Esophagus muscularis mucosa (tissue), 4 donors: ENCODE data around the gene RABL2A. TPM values are rescaled to one million over a fixed set of nuclear protein-coding genes. Genes with fewer than 3 reads are reported as not detected.

ENCODE experiments used
- DNase-seq: peaks from one replicate; pipeline ENCODE4 v3.0.0-alpha.2; 2017; ENCODE audit errors: extremely low spot score
- H3K27ac ChIP-seq, 4 donors: fragments of 200-600 bp; sonication (generic); replicated peaks in 1 of 4; 1 replicate in 3 of 4; 2 replicates in 1 of 4; pipeline ENCODE4 v1.5.1; 2016 to 2019; ENCODE audit warnings: mild to moderate bottlenecking in 1 of 4
- H3K27me3 ChIP-seq, 4 donors: fragments of 200-600 bp; sonication (generic); one replicate each; pipeline versions ENCODE4 v1.5.1 to v1.6.0; 2016 to 2019
- H3K36me3 ChIP-seq, 4 donors: fragments of 200-600 bp; sonication (generic); one replicate each; pipeline ENCODE4 v1.5.1; 2016 to 2019
- H3K4me1 ChIP-seq, 4 donors: fragments of 200-600 bp; sonication (generic); one replicate each; pipeline ENCODE4 v1.5.1; 2016 to 2019
- H3K4me3 ChIP-seq, 4 donors: fragments of 200-600 bp; sonication (generic); 1 replicate in 2 of 4; 2 replicates in 2 of 4; pipeline ENCODE4 v1.5.1; 2016 to 2019; ENCODE audit warnings: mild to moderate bottlenecking in 4 of 4, moderate library complexity in 1 of 4
- H3K9me3 ChIP-seq, 4 donors: fragments of 200-600 bp; sonication (generic); 1 replicate in 3 of 4; 2 replicates in 1 of 4; pipeline ENCODE4 v1.5.1; 2016 to 2019
- CTCF ChIP-seq, 3 experiments: fragments of 200-600 bp in 2 of 3; fragments of 450-650 bp in 1 of 3; sonication (generic) in 2 of 3; IDR thresholded peaks; one replicate each; pipeline ENCODE4 v1.5.1; 2017 to 2019; ENCODE audit warnings: antibody characterized with exemption in 3 of 3, mild to moderate bottlenecking in 2 of 3, moderate library complexity in 1 of 3
- EP300 ChIP-seq: sonication (generic); formaldehyde crosslinking; IDR thresholded peaks from one replicate; pipeline ENCODE4 v1.6.1; 2017; ENCODE audit warnings: antibody characterized with exemption
- POLR2A ChIP-seq: fragments of 450-650 bp; IDR thresholded peaks from one replicate; pipeline ENCODE4 v1.6.1; 2017; ENCODE audit warnings: antibody characterized with exemption, moderate library complexity, mild to moderate bottlenecking, low read depth
- POLR2AphosphoS5 ChIP-seq, 2 donors: sonication (generic); formaldehyde crosslinking; IDR thresholded peaks; one replicate each; pipeline ENCODE4 v1.6.1; 2017; ENCODE audit warnings: antibody characterized with exemption in 2 of 2
- WGBS: methylation state at CpG from one replicate; pipeline ENCODE4 v1.1.5; 2018; 5-methylcytosine and 5-hydroxymethylcytosine counted together
- intact Hi-C: fragments of 100-400 bp; cut with DNase I; formaldehyde crosslinking; loops from one replicate; pipeline ENCODE4 v1.15.1; 2023
- total RNA-seq, 4 donors: library from RNA; depleted of rRNA; stranded (reverse); fragments of >200 nt; gene quantifications; one replicate each; pipeline versions ENCODE4 v1.1.0 to v1.2.1, GENCODE V29; 2016

Gene RABL2A
- total RNA-seq, 4 donors from 2014 or later, result 6.5 to 17.9 (median 9.1) TPM

- no peaks in the 10 kb centered on the region for H3K9me3 ChIP-seq
- H3K4me1 ChIP-seq, result peaks cover 0 to 13% (median 0%) of the 10 kb centered on the region in 4 donors
- H3K4me3 ChIP-seq, result no peak overlapping the region
- WGBS, result 71% methylated on average over 7 of the region's 7 CpGs
- no peak for TF ChIP-seq EP300
- TF ChIP-seq POLR2A, result no peak
- no peak for TF ChIP-seq POLR2AphosphoS5 (IDR thresholded peaks at IDR 0.05)
- TF ChIP-seq CTCF (IDR thresholded peaks at IDR 0.05), result no peak
- no peaks in the 10 kb centered on the region for H3K36me3 ChIP-seq
- no peaks in the 10 kb centered on the region for H3K27me3 ChIP-seq
- H3K27ac ChIP-seq, result no peak overlapping the region
- intact Hi-C loops, result no loop called here
- no peak for DNase-seq
Measured at GRCh38 chr2:113672326-113672932, 45.4 kb downstream of the RABL2A start.

GRCh38 chr2:113675875-113676274 lies 48.8 kb downstream of the RABL2A start:
- peaks cover 0 to 13% (median 0%) of the 10 kb centered on the region in 4 donors for H3K4me1 ChIP-seq
- DNase-seq, result no peak
- peak in 1 of 2 donors; percentile 8 for TF ChIP-seq POLR2AphosphoS5 (IDR thresholded peaks at IDR 0.05)
- no peak for TF ChIP-seq EP300
- H3K27me3 ChIP-seq, result no peaks in the 10 kb centered on the region
- H3K36me3 ChIP-seq, result no peaks in the 10 kb centered on the region
- H3K9me3 ChIP-seq, result no peaks in the 10 kb centered on the region
- 57% methylated on average over 9 of the region's 9 CpGs for WGBS
- no peak overlapping the region for H3K4me3 ChIP-seq
- no peak overlapping the region for H3K27ac ChIP-seq
- intact Hi-C loops, result no loop called here

- intact Hi-C loops, result no loop called here
Measured at GRCh38 chr2:113676623-113677266, 49.7 kb downstream of the RABL2A start.

GRCh38 chr2:113677330-113677729 lies 50.3 kb downstream of the RABL2A start:
- WGBS, result 86% methylated on average over 2 of the region's 2 CpGs
- TF ChIP-seq CTCF (IDR thresholded peaks at IDR 0.05) (no peak), EP300 (no peak), POLR2A (no peak), POLR2AphosphoS5 (IDR thresholded peaks at IDR 0.05) (no peak)
- Histone ChIP-seq H3K9me3 (no peaks in the 10 kb centered on the region), H3K27me3 (no peaks in the 10 kb centered on the region), H3K4me3 (no peak overlapping the region), H3K27ac (no peak overlapping the region), H3K36me3 (no peaks in the 10 kb centered on the region), H3K4me1 (peaks cover 0 to 13% (median 0%) of the 10 kb centered on the region in 4 donors)
- intact Hi-C loops, result no loop called here
- no peak for DNase-seq

More at GRCh38 chr2:113676623-113677266, 49.7 kb downstream of the RABL2A start:
- Histone ChIP-seq H3K4me1 (peaks cover 0 to 13% (median 0%) of the 10 kb centered on the region in 4 donors), H3K27me3 (no peaks in the 10 kb centered on the region), H3K36me3 (no peaks in the 10 kb centered on the region), H3K4me3 (no peak overlapping the region), H3K9me3 (no peaks in the 10 kb centered on the region), H3K27ac (no peak overlapping the region)
- TF ChIP-seq CTCF (IDR thresholded peaks at IDR 0.05) (no peak), EP300 (no peak), POLR2AphosphoS5 (IDR thresholded peaks at IDR 0.05) (no peak)
- DNase-seq, result no peak
- WGBS, result 89% methylated on average over 4 of the region's 4 CpGs

GRCh38 chr2:113679457-113679856 lies 52.4 kb downstream of the RABL2A start:
- Histone ChIP-seq H3K4me3 (no peak overlapping the region), H3K36me3 (no peaks in the 10 kb centered on the region), H3K4me1 (peaks cover 0 to 13% (median 0%) of the 10 kb centered on the region in 4 donors), H3K27me3 (no peaks in the 10 kb centered on the region), H3K27ac (no peak overlapping the region), H3K9me3 (no peaks in the 10 kb centered on the region)
- DNase-seq, result peak; percentile 78
- no peak for TF ChIP-seq CTCF (IDR thresholded peaks at IDR 0.05)
- no peak for TF ChIP-seq POLR2AphosphoS5 (IDR thresholded peaks at IDR 0.05)
- no peak for TF ChIP-seq EP300
- TF ChIP-seq POLR2A, result no peak
- intact Hi-C loops, result no loop called here
- 88% methylated on average over 8 of the region's 8 CpGs for WGBS
